ENCODE data around the gene APELA.
"Not testable (repeated sequence)": the region's sequence is repeated elsewhere in the genome, so short reads cannot be mapped to it uniquely, and the experiment has no call there.

APELA gene

DNA sequence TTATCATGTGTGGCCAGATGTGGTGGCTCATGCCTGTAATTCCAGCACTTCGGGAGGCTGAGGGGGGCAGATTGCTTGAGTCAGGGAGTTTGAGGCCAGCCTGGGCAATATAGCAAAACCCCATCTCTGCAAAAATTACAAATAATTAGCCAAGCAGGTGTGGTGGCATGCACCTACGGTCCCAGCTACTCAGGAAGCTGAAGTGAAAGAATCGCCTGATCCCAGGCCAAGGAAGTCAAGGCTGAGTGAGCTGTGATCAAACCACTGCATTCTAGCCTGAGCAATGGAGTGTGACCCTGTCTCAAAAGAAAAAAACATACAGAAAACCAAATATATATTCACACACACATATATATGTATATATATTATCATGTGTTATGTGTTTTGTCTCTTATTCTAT lies 15.0 kb downstream of the APELA start:
- Mint-ChIP-seq H3K4me1 (ENCODE audit: low read depth) (no peaks in the 10 kb centered on the region), H3K9me3 (no peaks in the 10 kb centered on the region), H3K27me3 (ENCODE audit: low read depth) (peaks cover 3% of the 10 kb centered on the region), H3K36me3 (ENCODE audit: low read depth) (no peaks in the 10 kb centered on the region), H3K4me3 (no peak overlapping the region), H3K27ac (no peak overlapping the region)
- no peak for DNase-seq (ENCODE audit: low spot score)

DNA sequence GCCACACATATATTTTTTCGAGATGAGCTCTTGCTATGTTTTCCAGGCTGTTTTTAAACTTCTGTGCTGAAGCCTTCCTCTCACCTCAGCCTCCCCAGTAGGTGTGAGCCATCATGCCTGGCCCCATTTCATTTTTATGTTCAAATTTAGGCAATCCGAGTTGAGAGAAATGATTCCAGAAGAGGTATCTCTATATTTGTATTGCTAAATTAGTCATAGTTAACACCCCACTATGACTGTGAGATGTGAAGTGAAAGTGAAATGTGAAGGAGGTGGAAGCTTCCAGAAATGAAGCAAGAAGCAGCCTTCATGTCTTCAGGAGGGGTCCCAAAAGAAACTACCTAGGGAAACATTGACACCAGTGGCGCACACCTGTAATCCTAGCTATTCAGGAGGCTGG lies 17.7 kb downstream of the APELA start:
- Mint-ChIP-seq H3K4me3 (no peak overlapping the region), H3K36me3 (ENCODE audit: low read depth) (no peaks in the 10 kb centered on the region), H3K9me3 (no peaks in the 10 kb centered on the region), H3K27me3 (ENCODE audit: low read depth) (peaks cover 3% of the 10 kb centered on the region), H3K4me1 (ENCODE audit: low read depth) (no peaks in the 10 kb centered on the region), H3K27ac (no peak overlapping the region)
- no peak for DNase-seq (ENCODE audit: low spot score)

DNA sequence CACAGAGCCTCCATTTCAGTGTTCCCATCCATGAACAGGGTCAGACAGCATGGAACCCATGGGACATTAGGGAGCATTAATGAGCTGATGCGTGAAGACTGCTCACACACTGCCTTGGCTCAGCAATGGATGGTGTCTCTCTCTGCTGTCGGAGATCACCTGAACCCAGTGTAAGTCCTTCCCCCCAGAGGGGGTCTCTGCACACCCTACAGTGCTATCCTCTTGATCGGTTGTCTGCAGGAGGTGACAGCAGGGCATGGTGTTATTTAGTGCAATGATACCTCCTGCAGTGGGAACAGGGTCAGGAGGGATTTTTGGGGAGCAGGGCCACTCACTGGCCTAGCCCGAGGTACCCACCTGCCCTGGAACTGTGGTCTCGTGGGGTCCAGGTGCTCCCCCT lies 25.6 kb downstream of the APELA start:
- DNase-seq (ENCODE audit: low spot score) = no peak
- Mint-ChIP-seq H3K36me3 (ENCODE audit: low read depth) (no peaks in the 10 kb centered on the region), H3K4me3 (no peak overlapping the region), H3K4me1 (ENCODE audit: low read depth) (no peaks in the 10 kb centered on the region), H3K9me3 (no peaks in the 10 kb centered on the region), H3K27me3 (ENCODE audit: low read depth) (no peaks in the 10 kb centered on the region), H3K27ac (no peak overlapping the region)

- no peaks in the 10 kb centered on the region for H3K9me3 Mint-ChIP-seq
- no peaks in the 10 kb centered on the region for H3K27me3 Mint-ChIP-seq (ENCODE audit: low read depth)
- H3K4me3 Mint-ChIP-seq = no peak overlapping the region
- no peak overlapping the region for H3K27ac Mint-ChIP-seq
- H3K36me3 Mint-ChIP-seq (ENCODE audit: low read depth) = no peaks in the 10 kb centered on the region
- no peaks in the 10 kb centered on the region for H3K4me1 Mint-ChIP-seq (ENCODE audit: low read depth)
- no peak for DNase-seq (ENCODE audit: low spot score)
These were observed 27.4 kb downstream of the APELA start for GRCh38 chr4:164904336-164904735.

- Mint-ChIP-seq H3K4me1 (ENCODE audit: low read depth) (no peaks in the 10 kb centered on the region), H3K4me3 (no peak overlapping the region), H3K27me3 (ENCODE audit: low read depth) (no peaks in the 10 kb centered on the region), H3K9me3 (no peaks in the 10 kb centered on the region), H3K36me3 (ENCODE audit: low read depth) (no peaks in the 10 kb centered on the region), H3K27ac (no peak overlapping the region)
- no peak for DNase-seq (ENCODE audit: low spot score)
These were observed 28.0 kb downstream of the APELA start for GRCh38 chr4:164904941-164905340.

GRCh38 chr4:164906368-164906767 lies 29.4 kb downstream of the APELA start:
- H3K9me3 Mint-ChIP-seq = no peaks in the 10 kb centered on the region
- no peak overlapping the region for H3K27ac Mint-ChIP-seq

DNA sequence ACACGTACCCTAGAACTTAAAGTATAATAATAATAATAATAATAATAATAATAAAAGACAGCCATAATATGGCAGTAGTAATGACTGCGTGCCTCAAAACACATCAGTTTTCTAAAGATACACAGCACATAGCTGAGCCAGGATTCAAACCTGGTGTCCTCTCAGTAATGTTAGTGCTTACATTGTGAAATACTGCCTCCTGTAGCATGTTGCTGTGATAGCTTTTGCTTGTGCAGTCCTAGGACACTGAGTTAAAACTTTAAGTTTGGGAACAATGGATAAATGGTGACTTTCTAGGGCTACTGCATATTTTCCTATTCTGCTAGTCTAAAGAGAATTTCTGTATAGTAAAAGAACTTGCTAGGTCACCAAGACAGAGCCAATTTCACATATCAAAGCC lies 36.5 kb downstream of the APELA start:
- not testable (repeated sequence) for DNase-seq (ENCODE audit: low spot score); H3K9me3 Mint-ChIP-seq; H3K27me3 Mint-ChIP-seq (ENCODE audit: low read depth); H3K36me3 Mint-ChIP-seq (ENCODE audit: low read depth); H3K4me1 Mint-ChIP-seq (ENCODE audit: low read depth); H3K4me3 Mint-ChIP-seq; H3K27ac Mint-ChIP-seq

More at GRCh38 chr4:164906368-164906767, 29.4 kb downstream of the APELA start:
- H3K4me1 Mint-ChIP-seq (ENCODE audit: low read depth) = no peaks in the 10 kb centered on the region
- H3K27me3 Mint-ChIP-seq (ENCODE audit: low read depth) = no peaks in the 10 kb centered on the region
- DNase-seq (ENCODE audit: low spot score) = no peak
- H3K36me3 Mint-ChIP-seq (ENCODE audit: low read depth) = no peaks in the 10 kb centered on the region
- no peak overlapping the region for H3K4me3 Mint-ChIP-seq

DNA sequence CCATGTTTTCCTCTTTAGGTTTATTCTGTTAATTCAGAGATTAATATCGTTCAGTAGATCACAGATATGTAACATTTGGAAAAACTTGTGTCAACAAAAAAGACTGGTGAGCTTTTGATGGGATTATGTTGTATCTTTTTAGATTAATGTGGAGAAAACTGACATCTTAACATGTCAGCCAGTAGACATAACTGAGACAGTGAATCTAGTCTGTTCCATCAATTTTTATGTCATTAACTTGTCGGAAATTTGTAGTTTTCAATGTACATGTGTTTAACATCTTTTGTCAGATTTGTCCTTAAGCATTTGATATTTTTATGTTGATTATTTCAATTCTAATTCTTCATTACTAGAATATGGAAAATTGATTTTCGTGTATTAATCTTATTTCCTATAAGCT lies 42.0 kb downstream of the APELA start:
- Mint-ChIP-seq H3K4me1 (ENCODE audit: low read depth) (no peaks in the 10 kb centered on the region), H3K27me3 (ENCODE audit: low read depth) (no peaks in the 10 kb centered on the region), H3K36me3 (ENCODE audit: low read depth) (no peaks in the 10 kb centered on the region), H3K9me3 (no peaks in the 10 kb centered on the region), H3K27ac (no peak overlapping the region), H3K4me3 (no peak overlapping the region)
- no peak for DNase-seq (ENCODE audit: low spot score)

DNA sequence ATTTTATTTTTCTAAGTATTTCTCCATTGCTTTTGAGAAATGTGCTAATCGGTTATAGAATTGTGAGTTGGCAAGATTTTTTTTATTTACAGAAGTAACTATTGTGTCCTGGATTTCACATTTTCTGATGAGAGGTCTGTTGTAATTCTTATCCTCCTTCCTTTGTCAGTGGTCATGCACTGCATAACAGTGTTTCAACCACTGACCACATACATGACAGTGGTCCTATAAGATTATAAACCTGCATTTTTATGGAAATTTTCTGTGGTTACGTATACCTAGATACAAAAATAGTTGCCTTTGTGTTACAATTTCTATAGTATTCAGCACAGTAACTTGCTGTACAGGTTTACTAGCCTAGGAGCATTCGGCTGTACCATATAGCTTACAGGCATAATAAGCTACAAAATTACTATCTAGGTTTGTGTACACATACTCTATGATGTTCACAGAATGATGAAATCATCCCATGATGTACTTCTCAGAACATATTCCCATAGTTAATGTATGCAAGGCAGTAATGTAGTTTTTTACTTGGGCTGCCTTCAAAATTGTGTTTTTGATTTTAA lies 47.8 kb downstream of the APELA start:
- Mint-ChIP-seq H3K27ac (no peak overlapping the region), H3K27me3 (ENCODE audit: low read depth) (peaks cover 5% of the 10 kb centered on the region), H3K9me3 (no peaks in the 10 kb centered on the region), H3K36me3 (ENCODE audit: low read depth) (no peaks in the 10 kb centered on the region), H3K4me3 (no peak overlapping the region), H3K4me1 (ENCODE audit: low read depth) (no peaks in the 10 kb centered on the region)
- DNase-seq (ENCODE audit: low spot score) = no peak

- Mint-ChIP-seq H3K9me3 (no peaks in the 10 kb centered on the region), H3K27ac (no peak overlapping the region), H3K4me1 (ENCODE audit: low read depth) (no peaks in the 10 kb centered on the region), H3K27me3 (ENCODE audit: low read depth) (peaks cover 5% of the 10 kb centered on the region), H3K4me3 (no peak overlapping the region), H3K36me3 (ENCODE audit: low read depth) (no peaks in the 10 kb centered on the region)
- DNase-seq (ENCODE audit: low spot score) = no peak
These were observed 49.3 kb downstream of the APELA start for GRCh38 chr4:164926301-164926700.

DNA sequence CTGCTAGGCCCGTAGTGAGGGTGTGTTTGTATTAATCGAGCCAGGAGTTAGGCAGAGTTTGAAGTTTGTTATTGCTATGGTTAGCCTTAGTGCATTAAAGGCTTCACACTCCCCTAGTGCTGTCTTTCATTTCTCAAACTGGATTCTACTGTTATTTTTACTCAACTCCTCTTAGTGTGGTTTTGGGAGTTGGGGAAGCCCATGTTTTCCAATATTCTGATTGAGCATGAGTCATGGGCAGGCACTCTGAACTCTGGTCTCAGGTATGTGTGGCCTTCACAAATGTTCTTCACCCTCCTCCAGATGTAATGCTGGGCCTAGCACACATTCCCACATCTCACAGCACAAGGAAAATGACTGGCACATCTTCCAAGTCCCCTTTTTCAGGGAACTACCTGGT lies 50.1 kb downstream of the APELA start:
- H3K36me3 Mint-ChIP-seq (ENCODE audit: low read depth); H3K27me3 Mint-ChIP-seq (ENCODE audit: low read depth); H3K9me3 Mint-ChIP-seq; H3K4me1 Mint-ChIP-seq (ENCODE audit: low read depth); H3K4me3 Mint-ChIP-seq; H3K27ac Mint-ChIP-seq; DNase-seq (ENCODE audit: low spot score): not testable (repeated sequence)

GRCh38 chr4:164930647-164931046 lies 53.7 kb downstream of the APELA start:
- no peaks in the 10 kb centered on the region for H3K9me3 Mint-ChIP-seq
- no peaks in the 10 kb centered on the region for H3K36me3 Mint-ChIP-seq (ENCODE audit: low read depth)
- H3K27me3 Mint-ChIP-seq (ENCODE audit: low read depth) = peaks cover 2% of the 10 kb centered on the region
- no peak for DNase-seq (ENCODE audit: low spot score)
- no peak overlapping the region for H3K27ac Mint-ChIP-seq
- H3K4me1 Mint-ChIP-seq (ENCODE audit: low read depth) = no peaks in the 10 kb centered on the region
- H3K4me3 Mint-ChIP-seq = no peak overlapping the region

DNA sequence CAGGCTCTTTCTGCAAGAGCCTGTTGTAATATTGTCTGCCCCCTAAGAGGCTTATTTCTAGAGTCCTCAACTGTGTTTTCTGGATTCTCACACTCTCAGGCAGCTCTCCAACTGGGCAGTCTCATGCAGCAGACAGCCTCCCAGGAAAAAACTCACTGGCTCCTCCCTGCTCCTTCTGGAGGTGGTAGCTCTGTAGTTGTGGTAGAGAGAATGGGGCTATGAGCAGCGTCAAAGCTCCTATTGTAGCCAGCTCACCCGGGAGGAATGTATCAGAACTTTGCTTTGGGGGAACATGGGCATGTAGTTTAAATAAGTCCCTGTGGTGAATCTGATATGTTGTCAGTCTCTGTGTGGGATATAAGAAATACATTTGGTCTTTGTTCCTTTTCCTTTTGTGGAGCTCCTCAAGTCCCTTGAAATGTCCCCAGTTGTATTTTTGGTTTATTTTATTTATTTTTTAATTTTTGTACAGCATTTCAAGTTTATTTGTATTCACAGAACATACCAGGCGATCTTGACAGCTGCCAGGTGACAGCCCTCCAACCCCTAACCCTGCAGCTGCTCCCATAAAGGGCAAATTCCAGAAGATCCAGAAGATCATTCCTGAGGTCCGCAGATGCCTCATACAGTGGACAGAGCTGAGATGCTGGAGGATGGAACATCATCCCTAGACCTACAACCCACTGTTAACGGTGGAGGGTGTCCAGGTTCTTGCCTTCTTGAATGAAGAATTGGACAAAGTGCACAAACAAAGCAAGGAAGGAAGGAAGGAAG lies 54.8 kb downstream of the APELA start:
- no peaks in the 10 kb centered on the region for H3K27me3 Mint-ChIP-seq (ENCODE audit: low read depth)
- H3K36me3 Mint-ChIP-seq (ENCODE audit: low read depth) = no peaks in the 10 kb centered on the region
- no peaks in the 10 kb centered on the region for H3K4me1 Mint-ChIP-seq (ENCODE audit: low read depth)
- DNase-seq (ENCODE audit: low spot score) = no peak
- no peak overlapping the region for H3K4me3 Mint-ChIP-seq
- no peaks in the 10 kb centered on the region for H3K9me3 Mint-ChIP-seq
- H3K27ac Mint-ChIP-seq = no peak overlapping the region

GRCh38 chr4:164933244-164933643 lies 56.3 kb downstream of the APELA start:
- no peaks in the 10 kb centered on the region for H3K27me3 Mint-ChIP-seq (ENCODE audit: low read depth)
- DNase-seq (ENCODE audit: low spot score) = no peak
- no peaks in the 10 kb centered on the region for H3K4me1 Mint-ChIP-seq (ENCODE audit: low read depth)
- H3K27ac Mint-ChIP-seq = no peak overlapping the region
- H3K4me3 Mint-ChIP-seq = no peak overlapping the region
- H3K36me3 Mint-ChIP-seq (ENCODE audit: low read depth) = no peaks in the 10 kb centered on the region
- no peaks in the 10 kb centered on the region for H3K9me3 Mint-ChIP-seq

DNA sequence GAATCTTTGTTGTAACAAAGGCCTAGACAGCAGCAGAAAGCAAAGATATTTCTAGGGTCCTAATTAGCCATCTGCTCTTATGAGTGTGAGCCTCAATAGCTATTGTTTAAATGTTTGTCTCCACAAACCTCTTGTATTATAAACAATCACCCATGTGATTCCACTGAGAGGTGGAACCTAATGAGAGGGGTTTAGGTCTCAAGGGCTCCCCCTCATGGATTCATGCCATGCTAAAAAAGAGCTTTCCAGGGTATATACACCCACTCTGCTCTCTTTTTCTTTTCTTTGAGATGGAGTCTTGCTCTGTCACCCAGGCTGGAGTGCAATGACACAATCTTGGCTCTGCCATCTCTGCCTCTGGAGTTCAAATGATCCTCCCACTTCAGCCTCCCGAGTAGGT lies 58.4 kb downstream of the APELA start:
- H3K4me3 Mint-ChIP-seq = no peak overlapping the region
- no peaks in the 10 kb centered on the region for H3K4me1 Mint-ChIP-seq (ENCODE audit: low read depth)
- peaks cover 4% of the 10 kb centered on the region for H3K27me3 Mint-ChIP-seq (ENCODE audit: low read depth)
- no peak overlapping the region for H3K27ac Mint-ChIP-seq
- no peaks in the 10 kb centered on the region for H3K36me3 Mint-ChIP-seq (ENCODE audit: low read depth)
- no peaks in the 10 kb centered on the region for H3K9me3 Mint-ChIP-seq
- no peak for DNase-seq (ENCODE audit: low spot score)

All from T-helper 2 cell treated with Interferon-gamma antibody and Interleukin-4, amounts not matched to agents 5 μg/mL and 100 μg/mL, for 36 hours (primary cell).